ENCODE results near the gene CD160.
"Not testable (repeated sequence)": the region's sequence is repeated elsewhere in the genome, so short reads cannot be mapped to it uniquely, and the experiment has no call there.

Gene CD160

GRCh38 chr1:145710291-145711027, 8.8 kb upstream of the CD160 start:
- no peak for DNase-seq

GRCh38 chr1:145711213-145711651, 8.1 kb upstream of the CD160 start:
- DNase-seq, result no peak

GRCh38 chr1:145714524-145715111, 4.7 kb upstream of the CD160 start:
- no peak for DNase-seq

- no peak for DNase-seq
Measured at GRCh38 chr1:145716641-145717345, 2.5 kb upstream of the CD160 start.

DNA sequence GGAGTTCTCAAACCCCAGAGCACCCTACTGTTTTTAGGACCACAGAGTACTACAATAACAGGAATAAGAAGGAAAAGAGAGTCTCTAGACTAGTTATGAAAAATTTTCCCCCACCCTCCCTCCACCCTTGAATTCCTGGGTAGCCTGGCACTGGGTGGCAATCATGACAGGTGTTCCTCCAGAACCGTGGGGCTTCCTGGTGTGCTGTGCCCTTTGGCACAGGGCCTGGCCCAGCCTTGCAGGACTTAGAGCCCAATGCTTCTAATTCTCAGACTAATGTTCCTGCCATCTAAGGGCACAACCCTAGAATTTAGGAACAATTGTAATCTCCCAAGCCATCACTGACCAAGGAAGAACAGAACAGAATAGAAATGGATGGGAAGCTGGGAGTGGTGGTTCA, 1.5 kb upstream of the CD160 start:
- no peak for DNase-seq

DNA sequence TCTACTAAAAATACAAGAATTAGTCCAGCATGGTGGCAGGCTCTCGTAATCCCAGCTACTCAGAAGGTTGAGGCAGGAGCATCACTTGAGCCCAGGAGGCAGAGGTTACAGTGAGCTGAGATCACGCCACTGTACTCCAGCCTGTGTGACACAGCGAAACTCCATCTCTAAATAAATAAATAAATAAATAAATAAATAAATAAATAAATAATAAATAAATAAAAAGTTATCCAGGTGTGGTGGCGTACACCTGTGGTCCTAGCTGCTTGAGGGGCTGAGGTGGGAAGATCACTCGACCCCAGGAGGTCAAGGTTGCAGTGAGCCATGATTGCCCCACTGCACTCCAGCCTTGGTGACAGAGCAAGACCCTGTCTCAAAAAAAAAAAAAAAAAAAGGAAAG, 834 bp upstream of the CD160 start:
- not testable (repeated sequence) for DNase-seq

DNA sequence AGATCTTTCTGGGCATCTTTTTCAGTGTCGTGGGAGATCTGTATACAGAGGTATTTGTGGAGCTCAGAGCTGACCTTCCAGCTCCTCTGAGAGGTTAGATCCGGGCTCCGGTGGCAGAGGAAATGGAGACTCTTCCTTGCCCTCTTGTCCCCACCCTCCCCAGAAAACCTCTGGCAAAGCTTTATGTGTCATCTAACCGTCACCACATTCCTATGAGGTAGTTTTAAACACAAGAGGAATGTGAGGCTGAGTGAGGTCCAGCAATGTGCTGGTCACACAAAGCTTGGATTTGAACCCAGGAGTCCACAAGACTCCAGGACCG, 1.2 kb downstream of the CD160 start:
- DNase-seq, result no peak

DNA sequence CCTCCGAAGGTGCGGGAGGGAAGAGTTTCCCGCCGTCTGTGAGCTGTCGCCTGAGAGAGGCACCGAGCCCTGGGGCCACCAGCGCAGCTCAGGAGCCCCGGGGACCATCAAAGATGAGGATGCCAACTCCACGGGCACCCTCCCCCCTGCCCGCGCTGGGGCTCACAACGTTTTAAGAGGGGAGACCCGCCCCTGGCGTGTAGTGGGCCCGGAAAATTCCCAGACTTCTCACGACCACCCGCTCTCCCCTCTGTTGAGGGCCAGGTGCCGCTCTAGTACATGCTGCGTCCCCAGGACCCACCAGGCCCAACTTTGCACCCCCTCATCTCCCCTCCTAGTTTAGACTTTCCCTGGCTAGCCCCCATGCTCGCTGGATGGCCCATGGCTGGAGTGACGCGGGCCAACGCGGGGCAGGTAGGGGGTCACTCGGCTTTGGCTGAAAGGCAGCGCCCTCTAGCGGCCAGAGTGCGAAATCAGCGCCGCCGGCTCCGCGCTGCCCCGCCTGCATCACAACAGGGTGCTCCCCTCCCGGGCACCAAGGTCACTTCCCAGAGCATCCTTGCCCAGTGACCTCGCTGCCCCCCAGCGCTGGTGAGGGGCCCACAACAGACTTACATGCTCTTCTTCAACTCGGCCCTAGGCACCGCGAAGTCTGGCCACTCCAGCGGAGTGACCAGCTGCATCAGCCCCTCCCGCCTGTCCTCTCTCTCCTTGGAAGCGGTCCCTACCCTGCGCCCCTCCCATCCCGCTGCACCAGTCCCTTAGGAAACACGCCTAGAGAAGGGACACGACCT, 1.8 kb downstream of the CD160 start:
- DNase-seq, result peak; percentile 23

- not testable (repeated sequence) for DNase-seq
Measured at GRCh38 chr1:145726193-145726592, 6.9 kb downstream of the CD160 start.

GRCh38 chr1:145729196-145729595, 9.9 kb downstream of the CD160 start:
- no peak for DNase-seq

DNA sequence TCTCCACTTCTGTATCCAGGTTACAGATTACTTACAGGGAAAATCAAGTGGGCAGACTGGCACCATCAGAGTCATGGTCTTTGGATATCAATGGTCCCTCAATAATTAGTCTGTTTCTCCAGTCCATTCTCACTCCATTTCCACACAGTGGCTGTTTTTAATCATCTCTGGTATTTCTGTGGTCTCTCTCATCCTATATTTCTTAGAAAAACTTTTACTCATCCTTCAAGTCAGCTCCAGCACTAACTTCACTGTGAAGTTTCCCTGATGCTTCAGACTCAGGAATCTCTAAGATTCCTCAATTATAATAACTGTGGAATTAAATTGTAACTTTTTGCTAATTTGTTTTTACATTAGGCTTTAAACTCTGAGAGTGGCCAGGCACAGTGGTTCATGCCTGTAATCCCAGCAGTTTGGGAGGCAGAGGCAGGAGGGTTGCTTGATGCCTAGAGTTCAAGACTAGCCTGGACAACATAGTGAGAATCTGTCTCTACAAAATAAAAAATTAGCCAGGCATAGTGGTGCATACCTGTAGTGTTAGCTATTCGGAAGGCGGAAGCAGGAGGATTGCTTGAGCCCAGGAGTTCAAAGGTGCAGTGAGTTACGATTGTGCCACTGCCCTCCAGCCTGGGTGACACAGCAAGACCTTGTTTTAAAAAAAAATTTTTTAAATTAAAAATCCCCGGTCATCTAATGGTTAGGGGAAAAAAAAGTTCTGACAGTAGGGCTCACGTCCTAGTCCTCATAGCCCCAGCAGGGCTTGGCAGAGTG, 10.6 kb downstream of the CD160 start:
- DNase-seq, result no peak

DNA sequence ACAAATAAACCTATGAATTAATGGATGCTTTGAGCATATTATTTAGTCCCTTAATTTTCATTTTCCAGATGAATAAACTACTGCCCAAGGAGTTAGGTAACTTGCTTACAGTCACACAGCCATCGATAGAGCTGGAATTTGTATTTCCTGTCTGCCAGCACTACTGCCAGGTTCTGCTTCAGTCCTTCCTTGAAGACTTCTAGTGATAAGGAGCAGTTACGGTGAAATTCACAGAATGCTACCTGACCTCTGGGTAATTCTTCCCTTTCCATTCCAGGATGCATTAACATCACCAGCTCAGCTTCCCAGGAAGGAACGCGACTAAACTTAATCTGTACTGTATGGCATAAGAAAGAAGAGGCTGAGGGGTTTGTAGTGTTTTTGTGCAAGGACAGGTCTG, 11.2 kb downstream of the CD160 start:
- no peak for DNase-seq

DNA sequence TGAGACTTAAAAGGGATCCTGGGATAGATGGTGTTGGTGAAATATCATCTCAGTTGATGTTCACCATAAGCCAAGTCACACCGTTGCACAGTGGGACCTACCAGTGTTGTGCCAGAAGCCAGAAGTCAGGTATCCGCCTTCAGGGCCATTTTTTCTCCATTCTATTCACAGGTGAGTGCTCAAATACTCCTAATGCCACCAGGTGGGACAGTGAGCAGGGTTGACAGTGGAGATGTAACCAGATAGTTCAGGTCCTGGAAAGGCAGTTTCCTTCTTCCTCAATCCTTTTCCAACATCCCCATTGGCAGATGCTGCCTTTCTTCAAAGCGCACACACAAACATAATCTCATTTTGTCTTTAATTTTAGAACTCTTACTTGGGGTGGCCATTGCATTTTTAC, 11.6 kb downstream of the CD160 start:
- no peak for DNase-seq

DNA sequence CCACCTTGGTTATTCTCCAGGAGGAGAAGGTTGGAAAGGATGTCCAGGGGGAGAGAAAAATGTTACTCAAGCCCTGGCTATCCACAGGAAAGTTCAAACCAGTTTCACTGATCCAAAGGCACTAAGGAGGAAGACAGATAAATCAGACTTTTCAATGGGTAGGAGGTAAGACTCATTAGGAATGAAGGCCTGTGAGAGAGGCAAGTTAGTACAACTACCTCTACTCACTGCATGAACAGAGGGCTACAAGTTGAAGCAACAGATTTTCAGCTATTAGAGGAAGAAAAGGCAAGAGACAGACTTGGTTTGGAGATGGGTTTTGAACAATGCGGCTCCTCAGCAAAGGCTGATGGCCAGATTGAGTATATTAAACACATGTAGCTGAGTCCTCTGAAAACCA, 16.9 kb downstream of the CD160 start:
- DNase-seq, result no peak

DNA sequence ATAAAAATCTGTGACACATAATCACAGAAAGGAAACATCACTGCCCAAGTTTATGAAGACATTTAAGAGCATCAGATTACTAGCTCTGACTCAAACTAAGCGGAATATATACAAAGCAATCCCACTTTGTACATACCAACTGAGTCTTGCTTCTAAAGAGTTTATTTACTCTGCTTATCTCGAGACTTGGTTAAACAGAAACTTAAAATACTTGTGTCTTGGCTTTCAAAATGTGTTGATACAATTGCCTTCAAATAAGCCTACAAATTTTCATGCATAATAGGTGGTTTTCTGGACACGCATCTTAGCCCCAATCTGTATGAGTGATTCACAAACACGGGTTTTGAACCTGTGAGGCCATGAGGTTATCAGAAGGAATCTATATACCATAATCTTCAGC, 21.0 kb downstream of the CD160 start:
- no peak for DNase-seq

DNA sequence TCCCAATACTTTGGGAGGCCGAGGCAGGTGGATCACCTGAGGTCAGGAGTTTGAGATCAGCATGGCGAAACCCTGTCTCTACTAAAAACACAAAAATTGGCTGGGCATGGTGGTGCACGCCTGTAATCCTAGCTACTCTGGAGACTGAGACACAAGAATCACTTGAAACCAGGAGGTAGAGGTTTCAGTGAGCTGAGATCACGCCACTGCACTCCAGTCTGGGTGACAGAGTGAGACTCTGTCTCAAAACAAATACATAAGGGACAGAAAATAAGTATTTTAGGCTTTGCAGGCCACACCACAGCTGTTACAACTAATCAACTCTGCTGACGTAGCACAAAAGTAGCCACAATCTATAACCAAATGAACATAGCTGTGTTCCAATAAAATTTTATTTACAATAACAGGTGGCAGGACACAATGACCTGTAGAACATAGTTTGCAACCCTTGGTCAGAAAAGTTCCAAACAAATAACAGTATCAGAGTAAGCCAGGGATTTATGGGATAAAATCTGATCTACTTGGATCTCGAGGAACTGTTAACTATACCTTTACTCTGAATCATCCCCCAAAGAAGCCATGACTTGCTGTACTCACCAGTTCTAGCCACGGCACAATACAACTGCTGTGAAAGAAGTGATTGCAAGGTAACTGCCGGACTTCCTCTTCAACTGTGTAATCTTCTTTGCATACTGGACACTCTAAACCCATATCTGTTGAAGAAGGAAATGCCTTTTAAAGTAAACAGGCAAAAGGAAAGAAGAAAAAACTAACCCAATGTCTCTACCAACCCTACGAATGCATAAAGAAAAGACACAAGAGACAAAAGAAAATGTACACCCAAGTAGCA, 28.3 kb downstream of the CD160 start:
- DNase-seq, result no peak

DNA sequence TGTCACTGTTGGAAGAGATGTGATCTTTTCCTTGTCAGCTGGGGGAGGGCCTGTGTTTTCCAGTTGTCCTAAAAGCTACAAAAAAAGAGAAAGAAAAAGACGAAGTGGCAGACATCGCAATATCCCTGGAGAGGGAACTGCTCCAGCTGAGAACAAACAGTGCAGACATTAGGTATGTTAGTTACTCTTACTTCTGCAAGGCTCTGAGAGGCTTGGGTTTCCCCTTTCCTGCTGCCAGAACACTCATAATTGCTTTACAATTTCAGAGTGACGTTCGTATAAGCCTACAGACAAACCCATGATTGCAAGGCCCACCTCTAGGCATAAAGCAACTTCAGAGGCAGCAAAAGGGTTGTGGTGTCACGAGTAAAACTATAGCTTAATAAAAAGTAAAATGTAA, 31.1 kb downstream of the CD160 start:
- DNase-seq, result no peak

DNA sequence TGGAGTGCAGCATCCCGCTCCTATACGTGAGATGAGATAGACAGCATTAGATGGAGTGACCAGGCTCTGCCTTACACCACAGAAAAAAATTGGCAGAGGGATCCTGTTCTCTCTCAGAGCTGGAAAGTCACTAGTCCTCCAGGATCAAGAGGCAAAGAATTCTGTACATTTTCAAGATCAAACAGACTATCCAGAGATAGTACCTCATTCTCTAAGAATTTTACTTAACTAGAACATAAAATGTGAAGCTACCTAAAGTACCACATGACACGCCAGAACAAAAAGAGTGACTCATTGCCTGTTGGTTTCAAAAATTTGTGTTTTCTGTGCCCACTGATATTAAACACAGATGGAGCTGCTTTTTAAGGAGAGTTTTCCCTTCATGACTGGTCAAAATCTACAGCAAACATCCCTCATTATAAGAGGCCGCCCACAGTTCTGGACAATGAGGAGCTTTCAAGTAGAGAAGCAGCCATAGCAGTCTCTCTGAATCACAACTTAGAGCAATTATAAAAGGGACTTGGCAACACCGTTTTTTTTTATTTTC, 32.3 kb downstream of the CD160 start:
- no peak for DNase-seq

DNA sequence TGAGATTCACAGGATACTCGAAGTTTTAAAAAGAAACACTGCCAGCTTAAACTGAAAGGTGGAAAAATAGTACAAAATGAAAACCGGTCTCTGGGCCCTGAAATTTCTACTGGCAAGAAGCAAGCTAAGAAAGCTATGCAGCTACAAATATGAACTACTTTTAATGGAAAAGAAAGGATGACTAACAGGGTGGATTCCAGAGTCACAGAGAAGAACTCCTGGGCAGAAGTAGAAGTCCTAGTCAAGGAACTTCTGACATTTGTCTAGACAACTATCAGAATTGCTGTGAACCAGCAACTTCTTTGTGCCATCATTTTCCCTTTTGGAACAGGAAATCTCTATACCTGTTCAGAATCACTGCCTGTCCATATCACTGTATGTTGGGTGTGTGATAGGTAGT, 38.1 kb downstream of the CD160 start:
- DNase-seq, result no peak

GRCh38 chr1:145758116-145758515, 38.8 kb downstream of the CD160 start:
- DNase-seq, result no peak

DNA sequence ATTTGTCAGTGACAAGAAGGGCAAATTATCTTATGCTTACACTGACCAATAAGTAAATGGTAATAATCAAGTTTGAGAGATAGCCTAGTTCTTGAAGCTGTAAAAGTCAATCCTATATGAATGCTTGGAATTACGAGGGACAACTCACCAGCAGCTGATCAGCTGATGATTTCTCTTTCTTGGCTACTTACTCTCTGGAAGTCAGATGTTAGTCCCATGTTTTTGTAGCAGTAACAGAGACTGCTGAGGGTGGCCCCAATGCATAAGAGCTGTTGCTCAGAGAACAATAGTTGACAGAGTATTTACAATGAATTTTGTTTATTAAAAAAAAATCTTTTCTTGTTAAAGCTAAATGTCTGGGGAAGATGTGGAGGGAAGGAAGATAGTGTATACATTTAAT, 39.3 kb downstream of the CD160 start:
- DNase-seq, result no peak

- DNase-seq, result no peak
Measured at GRCh38 chr1:145759721-145760120, 40.4 kb downstream of the CD160 start.
